Mucosa of rectum (tissue), 2 donors: Measurements from ENCODE around the gene CCDC190.

Source experiments
- H3K27ac ChIP-seq, 2 donors: one replicate each; pipeline ENCODE4 v1.7.0; 2013; ENCODE audit warnings: inconsistent platforms in 2 of 2, low read depth in 2 of 2, low read length in 2 of 2
- H3K27me3 ChIP-seq, 2 donors: one replicate each; pipeline ENCODE4 v1.7.0; 2013; ENCODE audit warnings: low read length in 2 of 2; ENCODE audit not compliant: control insufficient read depth in 2 of 2, insufficient read depth in 2 of 2
- H3K36me3 ChIP-seq, 2 donors: one replicate each; pipeline ENCODE4 v1.7.0; 2013; ENCODE audit warnings: low read length in 2 of 2; ENCODE audit not compliant: control insufficient read depth in 2 of 2, insufficient read depth in 2 of 2
- H3K4me1 ChIP-seq, 2 donors: one replicate each; pipeline ENCODE4 v1.7.0; 2013; ENCODE audit warnings: low read length in 2 of 2, mild to moderate bottlenecking in 1 of 2; ENCODE audit not compliant: control insufficient read depth in 2 of 2, insufficient read depth in 2 of 2
- H3K4me3 ChIP-seq, 2 donors: one replicate each; pipeline ENCODE4 v1.7.0; 2013; ENCODE audit warnings: low read length in 2 of 2
- H3K9ac ChIP-seq, 2 donors: one replicate each; pipeline ENCODE4 v1.7.0; 2013; ENCODE audit warnings: low read length in 2 of 2, low read depth in 1 of 2, mild to moderate bottlenecking in 1 of 2
- H3K9me3 ChIP-seq, 2 donors: one replicate each; pipeline ENCODE4 v1.7.0; 2013; ENCODE audit warnings: low read length in 2 of 2; ENCODE audit not compliant: control insufficient read depth in 2 of 2
- donor health status: healthy.
- donor health status: Normal muscosa, but diverticular disease.

CCDC190 gene, protein sequence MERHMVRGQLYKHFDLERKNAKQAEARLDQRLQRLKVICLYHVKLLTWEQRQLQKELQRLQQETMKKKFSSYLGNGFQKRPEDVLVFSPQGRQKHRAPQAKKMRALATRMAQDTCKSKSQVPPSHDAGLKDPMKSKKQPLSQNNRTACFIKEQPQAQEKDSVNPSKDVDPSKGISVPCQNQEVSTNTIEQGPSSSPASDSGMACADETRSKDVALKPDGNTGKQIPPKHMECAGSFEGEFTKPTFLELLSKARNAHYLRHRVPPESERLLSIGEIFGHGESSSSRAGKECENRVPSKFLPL

DNA sequence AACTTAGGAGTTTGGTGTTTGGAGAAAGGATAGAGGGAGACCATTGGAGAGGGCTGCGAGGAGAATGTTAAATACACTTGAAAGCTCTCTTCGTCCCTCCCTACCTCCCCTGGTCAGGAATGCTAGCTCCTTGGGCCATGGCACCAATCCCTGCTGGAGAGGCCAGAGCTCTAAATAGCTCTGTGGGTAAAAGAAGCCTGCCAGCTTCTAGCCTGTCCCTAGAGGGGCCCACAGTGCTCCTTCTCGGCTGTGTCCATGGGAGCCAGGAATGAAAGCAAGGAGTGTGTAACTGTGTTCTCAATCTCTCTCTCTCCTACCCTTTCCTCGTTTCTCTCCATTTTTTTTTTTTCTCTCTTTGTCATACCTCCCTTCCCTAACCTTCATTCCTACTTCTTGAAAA is at the start of gene CCDC190:
TSS of gene CCDC190 (minus strand) at position 75 of the 400 bp plus-strand sequence. CDS start 1,529 bp downstream, outside the sequence.
- peaks cover 0 to 4% of the 10 kb centered on the region in 2 donors for H3K27me3 ChIP-seq
- H3K27ac ChIP-seq: no peak within 1 kb of the TSS
- H3K9ac ChIP-seq: no peak within 1 kb of the TSS
- no peaks in the 10 kb centered on the region for H3K4me1 ChIP-seq
- no peaks in the 10 kb centered on the region for H3K9me3 ChIP-seq
- no peak within 1 kb of the TSS for H3K4me3 ChIP-seq
- H3K36me3 ChIP-seq: no peaks in the 10 kb centered on the region

DNA sequence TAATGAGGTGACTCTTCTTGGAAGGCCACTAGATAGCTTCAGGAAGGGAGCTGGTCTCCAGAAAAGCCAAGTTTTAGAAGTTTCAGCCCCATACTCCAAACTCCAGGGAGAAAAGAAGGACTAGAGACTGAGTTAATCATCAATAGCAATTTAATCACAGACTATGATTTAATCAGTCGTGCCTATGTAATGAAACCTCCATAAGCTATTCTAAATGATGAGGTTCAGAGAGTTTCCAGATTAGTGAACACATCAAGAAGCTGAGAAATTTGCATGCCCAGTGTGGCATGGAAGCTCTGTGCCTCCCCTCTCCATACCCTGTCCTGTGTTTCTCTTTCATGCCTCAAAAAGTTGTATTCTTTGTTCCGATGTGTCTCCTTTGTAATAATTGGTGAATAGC is 49.2 kb upstream of the CCDC190 start:
- Histone ChIP-seq H3K4me3 (no peak overlapping the region), H3K36me3 (no peaks in the 10 kb centered on the region), H3K27me3 (no peaks in the 10 kb centered on the region), H3K4me1 (no peaks in the 10 kb centered on the region), H3K9ac (no peak overlapping the region), H3K9me3 (no peaks in the 10 kb centered on the region), H3K27ac (no peak overlapping the region)

DNA sequence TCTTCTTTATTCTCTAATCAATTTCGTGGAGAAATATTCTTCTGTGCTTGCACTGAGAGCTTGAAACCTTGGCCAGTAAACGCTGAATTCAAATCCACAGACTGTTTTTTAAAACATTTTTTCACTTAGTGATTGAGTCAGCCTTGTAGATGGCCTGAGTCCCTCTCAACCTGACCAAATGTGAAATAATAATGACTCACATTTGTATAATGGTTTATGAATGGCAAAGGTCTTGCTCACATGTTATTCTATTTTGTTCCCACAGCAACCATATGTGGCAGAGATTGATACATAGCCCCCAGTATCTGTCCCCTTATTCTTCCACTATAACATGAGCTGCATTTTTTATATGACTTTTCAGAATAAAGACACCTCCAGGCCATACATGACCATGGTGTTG is 47.8 kb upstream of the CCDC190 start:
- Histone ChIP-seq H3K36me3 (no peaks in the 10 kb centered on the region), H3K9me3 (no peaks in the 10 kb centered on the region), H3K27ac (no peak overlapping the region), H3K4me1 (no peaks in the 10 kb centered on the region), H3K27me3 (no peaks in the 10 kb centered on the region), H3K9ac (no peak overlapping the region), H3K4me3 (no peak overlapping the region)

DNA sequence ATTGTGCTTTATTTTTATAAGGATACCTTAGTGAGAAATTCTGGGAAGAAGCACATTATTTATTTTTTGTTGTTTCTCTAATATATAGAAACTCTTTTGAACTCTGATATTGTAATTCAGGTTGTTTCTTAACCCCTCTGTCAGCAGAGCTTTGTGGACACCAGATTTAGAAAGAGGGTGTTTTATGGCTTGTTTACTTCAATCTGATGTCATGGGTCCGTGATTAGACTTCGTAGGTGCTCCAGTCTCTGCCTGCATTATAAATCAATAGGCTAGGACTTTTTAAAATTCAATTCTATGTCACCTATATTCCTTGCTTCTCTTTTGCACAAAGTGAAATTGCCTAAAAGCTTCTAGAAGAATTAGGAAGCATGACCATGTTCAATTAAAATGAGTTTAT is 47.3 kb upstream of the CCDC190 start:
- no peak overlapping the region for H3K27ac ChIP-seq
- H3K4me1 ChIP-seq: no peaks in the 10 kb centered on the region
- no peak overlapping the region for H3K4me3 ChIP-seq
- H3K27me3 ChIP-seq: no peaks in the 10 kb centered on the region
- no peak overlapping the region for H3K9ac ChIP-seq
- no peaks in the 10 kb centered on the region for H3K36me3 ChIP-seq
- no peaks in the 10 kb centered on the region for H3K9me3 ChIP-seq

DNA sequence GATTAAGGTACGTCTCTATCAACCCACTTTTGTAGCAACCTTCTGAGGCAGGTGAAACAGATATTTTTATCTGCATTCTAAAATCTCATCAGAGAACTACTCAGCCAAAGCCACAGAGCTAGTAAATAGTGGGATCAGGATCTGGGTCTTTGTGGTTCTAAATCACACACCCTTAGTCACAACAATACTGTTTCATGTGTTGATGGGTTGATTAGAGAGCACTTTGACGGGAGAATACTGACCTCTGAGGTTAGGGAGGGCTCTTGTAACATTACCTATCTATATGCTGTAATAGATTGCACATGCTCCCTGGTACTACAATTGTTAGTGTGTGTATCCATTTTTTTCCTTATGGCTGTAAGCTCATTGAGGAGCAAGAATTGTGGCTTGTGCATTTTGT is 45.5 kb upstream of the CCDC190 start:
- H3K27me3 ChIP-seq: no peaks in the 10 kb centered on the region
- no peaks in the 10 kb centered on the region for H3K36me3 ChIP-seq
- H3K4me3 ChIP-seq: no peak overlapping the region
- H3K27ac ChIP-seq: no peak overlapping the region
- H3K9ac ChIP-seq: no peak overlapping the region
- no peaks in the 10 kb centered on the region for H3K4me1 ChIP-seq
- H3K9me3 ChIP-seq: no peaks in the 10 kb centered on the region

DNA sequence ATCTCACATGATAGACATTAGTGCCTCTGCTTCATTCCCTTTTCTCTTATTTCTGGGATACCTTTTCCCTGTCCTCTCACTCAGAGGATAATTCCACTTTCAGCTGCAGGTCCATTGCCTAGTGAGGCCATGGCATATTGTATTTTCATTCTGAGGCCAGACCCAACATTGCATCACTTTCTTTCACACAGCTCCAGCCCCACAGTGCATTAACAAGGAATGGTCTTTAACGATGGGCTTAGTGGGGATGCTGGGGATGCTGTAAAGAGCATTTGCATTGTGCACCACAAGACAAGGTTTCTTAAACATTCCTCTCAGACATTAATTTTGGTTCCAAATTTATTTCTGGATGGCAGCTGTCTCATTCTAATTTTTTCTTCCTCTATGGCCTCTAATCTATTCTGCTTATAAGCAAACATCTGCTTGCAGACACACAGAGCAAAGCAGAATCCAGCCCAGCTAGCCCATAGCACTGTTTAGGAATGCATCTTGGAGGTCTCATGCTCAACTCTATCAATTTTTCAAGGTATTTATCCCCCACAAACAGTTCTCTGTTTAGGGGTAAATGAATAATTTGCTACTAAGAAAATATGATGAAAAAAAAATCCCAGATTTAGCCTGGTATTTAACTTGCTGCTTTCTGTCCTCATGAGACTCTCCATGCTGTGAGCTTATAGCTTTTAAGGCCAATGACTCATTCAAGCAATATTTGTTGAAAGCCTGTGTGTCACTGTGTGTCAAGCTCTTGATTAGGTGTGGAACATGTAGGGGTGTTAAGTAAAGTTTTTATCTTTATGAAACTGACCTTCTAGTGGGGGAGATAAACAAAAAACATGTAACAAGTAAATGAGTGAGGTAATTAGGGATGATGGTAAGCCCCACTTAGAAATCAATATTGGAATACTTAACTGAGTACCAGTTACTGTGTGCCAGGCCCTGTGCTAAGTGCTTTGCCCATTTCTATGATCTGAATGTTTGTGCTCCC is 44.5 kb upstream of the CCDC190 start:
- no peaks in the 10 kb centered on the region for H3K36me3 ChIP-seq
- no peak overlapping the region for H3K4me3 ChIP-seq
- no peaks in the 10 kb centered on the region for H3K9me3 ChIP-seq
- H3K27me3 ChIP-seq: no peaks in the 10 kb centered on the region
- no peak overlapping the region for H3K27ac ChIP-seq
- H3K9ac ChIP-seq: no peak overlapping the region
- no peaks in the 10 kb centered on the region for H3K4me1 ChIP-seq

DNA sequence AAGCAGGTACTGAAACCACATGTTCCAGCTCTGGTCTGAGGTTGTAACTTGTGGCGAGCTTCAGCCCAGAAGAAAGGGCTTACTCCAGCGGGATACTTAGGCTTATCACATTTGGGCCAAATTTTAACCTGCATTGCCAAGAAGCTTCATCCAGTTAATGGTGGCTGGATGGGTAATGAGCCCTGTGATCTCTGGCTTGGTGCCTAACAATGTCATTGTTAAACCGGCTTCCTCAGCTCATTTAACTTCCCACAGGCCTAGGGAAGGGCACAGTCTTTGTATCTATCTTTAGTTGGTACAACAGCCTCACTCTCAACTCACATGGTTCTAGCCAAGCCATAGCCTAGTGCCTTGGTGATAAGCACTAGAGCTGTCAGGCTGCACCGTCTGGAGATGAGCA is 43.6 kb upstream of the CCDC190 start:
- no peak overlapping the region for H3K27ac ChIP-seq
- no peak overlapping the region for H3K4me3 ChIP-seq
- no peaks in the 10 kb centered on the region for H3K9me3 ChIP-seq
- H3K27me3 ChIP-seq: no peaks in the 10 kb centered on the region
- no peak overlapping the region for H3K9ac ChIP-seq
- H3K4me1 ChIP-seq: no peaks in the 10 kb centered on the region
- no peaks in the 10 kb centered on the region for H3K36me3 ChIP-seq

DNA sequence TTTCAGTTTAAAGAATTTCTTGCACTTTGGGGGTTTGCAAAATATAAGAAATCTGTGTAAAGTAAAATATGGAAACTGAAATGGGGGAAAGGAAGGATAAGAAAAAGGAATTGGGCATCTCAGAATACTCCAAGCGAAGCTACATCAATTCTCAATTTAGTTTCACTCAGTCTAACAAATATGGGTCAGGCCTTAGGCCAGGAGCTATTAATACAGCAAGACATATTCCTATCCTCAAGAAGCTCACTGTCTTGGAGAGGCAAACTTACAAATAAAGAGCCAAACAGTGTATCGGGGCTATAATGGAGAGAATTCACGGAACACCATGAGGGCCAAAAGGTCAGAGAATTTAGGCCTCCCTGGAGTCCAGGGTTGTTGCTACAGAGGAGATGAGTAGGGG is 43.0 kb upstream of the CCDC190 start:
- H3K9me3 ChIP-seq: no peaks in the 10 kb centered on the region
- no peaks in the 10 kb centered on the region for H3K4me1 ChIP-seq
- no peak overlapping the region for H3K9ac ChIP-seq
- H3K27ac ChIP-seq: no peak overlapping the region
- H3K4me3 ChIP-seq: no peak overlapping the region
- no peaks in the 10 kb centered on the region for H3K36me3 ChIP-seq
- no peaks in the 10 kb centered on the region for H3K27me3 ChIP-seq

DNA sequence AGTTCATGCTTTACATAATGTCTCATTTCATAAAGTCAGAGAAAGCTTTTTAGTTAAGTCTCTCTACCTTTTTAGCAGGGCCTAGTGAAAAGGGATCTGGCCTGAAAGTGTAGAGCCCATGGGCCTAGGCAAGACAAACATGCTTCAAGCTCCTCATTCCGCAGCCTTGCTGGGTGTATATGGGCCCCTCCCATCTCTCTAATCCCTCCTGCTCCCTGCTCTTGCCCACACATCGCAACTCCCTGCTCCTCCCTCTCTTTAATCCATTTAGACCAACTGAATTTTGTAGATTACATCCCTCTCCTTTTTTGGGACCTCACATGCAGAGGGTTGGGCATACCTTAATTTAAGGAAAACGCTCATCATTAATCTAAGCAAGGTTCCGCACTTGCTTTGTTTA is 42.3 kb upstream of the CCDC190 start:
- Histone ChIP-seq H3K27me3 (no peaks in the 10 kb centered on the region), H3K4me1 (no peaks in the 10 kb centered on the region), H3K4me3 (no peak overlapping the region), H3K27ac (no peak overlapping the region), H3K9ac (no peak overlapping the region), H3K9me3 (no peaks in the 10 kb centered on the region), H3K36me3 (no peaks in the 10 kb centered on the region)

DNA sequence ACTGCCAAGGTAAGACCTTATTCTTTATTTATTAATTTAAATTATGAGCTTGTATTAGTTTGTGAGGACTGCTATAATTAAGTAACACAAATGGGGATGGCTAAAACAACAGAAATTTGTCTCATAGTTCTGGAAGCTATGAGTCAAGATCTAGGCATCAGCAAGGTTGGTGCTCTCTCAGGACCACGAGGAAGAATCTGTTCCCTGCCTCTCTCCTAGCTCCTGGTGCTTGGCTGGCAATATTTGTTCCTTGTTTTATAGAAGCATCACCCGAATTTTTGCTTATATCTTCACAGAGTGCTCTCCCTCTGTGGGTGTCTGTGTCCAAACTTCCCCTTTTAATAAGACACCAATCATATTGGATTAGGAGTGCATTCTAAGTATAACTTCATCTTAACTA is 41.4 kb upstream of the CCDC190 start:
- Histone ChIP-seq H3K27ac (no peak overlapping the region), H3K4me1 (no peaks in the 10 kb centered on the region), H3K9ac (no peak overlapping the region), H3K4me3 (no peak overlapping the region), H3K27me3 (no peaks in the 10 kb centered on the region), H3K9me3 (no peaks in the 10 kb centered on the region), H3K36me3 (no peaks in the 10 kb centered on the region)
